Bronchial epithelial cell (primary cell): ENCODE measurements around the gene CLCA1. TPM values are rescaled to one million over a fixed set of nuclear protein-coding genes. Genes with fewer than 3 reads are reported as not detected.
"Not testable (repeated sequence)": the region's sequence is repeated elsewhere in the genome, so short reads cannot be mapped to it uniquely, and the experiment has no call there.

ENCODE experiments used
- DNase-seq: peaks from one replicate; pipeline ENCODE4 v3.0.0-alpha.2; 2010; ENCODE audit warnings: low read depth
- FAIRE-seq: peaks from 2 replicates; lab custom pipeline; 2011; peaks lifted over from hg19 to GRCh38; lab: Jason Lieb, UNC
- H3K27me3 ChIP-seq: 2 replicates; pipeline ENCODE4 v1.5.1; 2011; ENCODE audit warnings: low read length; ENCODE audit not compliant: control insufficient read depth, insufficient read depth
- H3K36me3 ChIP-seq: 2 replicates; pipeline ENCODE4 v1.5.1; 2011; ENCODE audit warnings: low read length; ENCODE audit not compliant: control insufficient read depth, insufficient read depth
- H3K4me3 ChIP-seq: 2 replicates; pipeline ENCODE4 v1.5.1; 2011; ENCODE audit warnings: mild to moderate bottlenecking, low read depth, low read length, control low read depth
- total RNA-seq: library from RNA; depleted of rRNA; stranded (reverse); fragments of >200 nt; gene quantifications from 2 replicates; pipeline ENCODE4 v1.2.1, GENCODE V29; 2014
- TF ChIP-seq, protein P1 (sequence below): IDR thresholded peaks from 2 replicates; pipeline ENCODE4 v1.5.1; 2011; ENCODE audit warnings: mild to moderate bottlenecking, moderate library complexity, low read length, control low read depth, inconsistent platforms; ENCODE audit not compliant: insufficient read depth, severe bottlenecking

Gene CLCA1
- total RNA-seq, 1 donor from 2014 or later, result not detected

DNA sequence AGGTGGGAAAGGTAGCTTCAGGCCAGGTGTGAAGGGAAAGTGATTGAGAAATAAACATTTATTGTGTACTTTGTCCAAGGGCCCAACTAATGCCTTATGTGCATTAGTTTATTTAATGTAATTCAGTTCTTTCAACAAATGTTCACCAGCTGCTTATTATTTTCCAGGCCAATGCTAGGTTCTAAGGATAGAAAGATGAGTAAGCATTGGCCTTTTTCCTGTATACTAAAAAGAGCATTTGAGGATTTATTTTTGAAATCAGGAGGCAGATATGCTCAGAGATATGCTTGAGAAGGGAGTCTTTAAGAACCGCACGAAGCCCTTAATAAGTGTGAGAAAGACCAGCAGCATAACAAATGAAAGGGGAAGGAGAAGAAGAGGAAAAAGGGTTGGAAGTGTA, 32.0 kb downstream of the CLCA1 start:
- H3K27me3 ChIP-seq, result no peaks in the 10 kb centered on the region
- H3K4me3 ChIP-seq, result no peak overlapping the region
- DNase-seq (no peak), FAIRE-seq (no peak)
- H3K36me3 ChIP-seq, result no peaks in the 10 kb centered on the region
- TF ChIP-seq, protein P1, sequence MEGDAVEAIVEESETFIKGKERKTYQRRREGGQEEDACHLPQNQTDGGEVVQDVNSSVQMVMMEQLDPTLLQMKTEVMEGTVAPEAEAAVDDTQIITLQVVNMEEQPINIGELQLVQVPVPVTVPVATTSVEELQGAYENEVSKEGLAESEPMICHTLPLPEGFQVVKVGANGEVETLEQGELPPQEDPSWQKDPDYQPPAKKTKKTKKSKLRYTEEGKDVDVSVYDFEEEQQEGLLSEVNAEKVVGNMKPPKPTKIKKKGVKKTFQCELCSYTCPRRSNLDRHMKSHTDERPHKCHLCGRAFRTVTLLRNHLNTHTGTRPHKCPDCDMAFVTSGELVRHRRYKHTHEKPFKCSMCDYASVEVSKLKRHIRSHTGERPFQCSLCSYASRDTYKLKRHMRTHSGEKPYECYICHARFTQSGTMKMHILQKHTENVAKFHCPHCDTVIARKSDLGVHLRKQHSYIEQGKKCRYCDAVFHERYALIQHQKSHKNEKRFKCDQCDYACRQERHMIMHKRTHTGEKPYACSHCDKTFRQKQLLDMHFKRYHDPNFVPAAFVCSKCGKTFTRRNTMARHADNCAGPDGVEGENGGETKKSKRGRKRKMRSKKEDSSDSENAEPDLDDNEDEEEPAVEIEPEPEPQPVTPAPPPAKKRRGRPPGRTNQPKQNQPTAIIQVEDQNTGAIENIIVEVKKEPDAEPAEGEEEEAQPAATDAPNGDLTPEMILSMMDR, result no peak

DNA sequence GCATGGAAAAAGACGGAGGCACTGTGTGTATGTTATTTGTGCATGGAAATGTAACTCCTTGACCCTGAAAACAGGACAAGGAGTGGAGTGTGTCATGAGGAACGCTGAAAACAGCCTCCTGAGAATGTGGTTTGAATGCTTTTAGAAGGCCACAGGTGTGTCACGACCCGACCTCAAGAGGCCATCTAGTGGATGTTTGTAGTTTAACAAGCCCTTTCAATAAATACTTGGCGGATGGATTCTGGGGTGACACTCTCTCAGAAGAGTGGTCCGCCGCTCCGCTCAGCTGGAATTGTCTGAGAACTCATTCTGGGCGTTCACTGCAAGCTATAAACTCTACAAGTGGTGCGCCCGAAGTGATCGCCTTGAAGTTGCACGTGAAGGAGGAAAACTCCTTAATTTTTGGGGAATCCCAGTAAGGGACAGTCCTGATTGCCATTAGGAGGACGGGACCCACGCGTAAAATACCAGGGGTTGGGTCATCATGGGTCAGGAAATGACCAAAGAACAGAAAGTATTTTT, 33.5 kb downstream of the CLCA1 start:
- DNase-seq (peak; percentile 33), FAIRE-seq (peak; percentile 96)
- not testable (repeated sequence) for H3K4me3 ChIP-seq, H3K27me3 ChIP-seq, H3K36me3 ChIP-seq
- TF ChIP-seq, protein P1, result peak; percentile 45

DNA sequence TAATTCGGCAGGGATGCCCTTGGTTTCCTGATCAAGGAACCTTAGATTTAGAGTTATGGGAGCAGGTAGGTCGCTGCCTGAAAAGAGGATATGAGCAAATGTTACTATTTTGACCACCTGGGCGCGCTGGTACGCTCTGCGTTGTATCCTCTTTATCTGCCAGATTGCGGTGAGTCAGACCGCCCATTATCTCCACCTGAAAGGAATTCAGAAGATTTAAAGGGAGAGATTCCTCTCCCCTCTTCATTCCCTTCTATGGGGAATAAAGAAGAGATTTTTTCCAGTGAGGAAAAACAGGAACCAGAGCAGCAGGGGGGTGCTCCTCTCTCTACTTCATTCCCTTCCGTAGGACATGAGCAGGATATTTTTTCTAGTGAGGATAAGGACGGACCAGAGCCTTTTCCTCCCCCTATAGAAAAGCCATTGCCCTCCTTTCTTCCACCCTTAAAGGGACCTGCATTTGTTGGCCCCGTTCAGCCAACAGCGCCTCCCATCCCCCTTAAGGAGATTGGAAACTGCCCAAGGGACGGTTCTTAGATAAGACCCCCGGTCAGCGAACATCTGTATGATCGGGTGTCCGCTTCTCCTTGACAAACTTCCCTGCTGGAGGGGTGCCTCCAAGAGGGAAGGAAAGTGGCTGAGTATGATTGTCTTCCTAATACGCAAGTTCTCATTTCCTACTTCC, 34.1 kb downstream of the CLCA1 start:
- DNase-seq, result peak; percentile 60
- H3K4me3 ChIP-seq, result no peak overlapping the region
- H3K36me3 ChIP-seq, result no peaks in the 10 kb centered on the region
- TF ChIP-seq, protein P1, result peak; percentile 27
- H3K27me3 ChIP-seq, result no peaks in the 10 kb centered on the region
- no peak for FAIRE-seq

DNA sequence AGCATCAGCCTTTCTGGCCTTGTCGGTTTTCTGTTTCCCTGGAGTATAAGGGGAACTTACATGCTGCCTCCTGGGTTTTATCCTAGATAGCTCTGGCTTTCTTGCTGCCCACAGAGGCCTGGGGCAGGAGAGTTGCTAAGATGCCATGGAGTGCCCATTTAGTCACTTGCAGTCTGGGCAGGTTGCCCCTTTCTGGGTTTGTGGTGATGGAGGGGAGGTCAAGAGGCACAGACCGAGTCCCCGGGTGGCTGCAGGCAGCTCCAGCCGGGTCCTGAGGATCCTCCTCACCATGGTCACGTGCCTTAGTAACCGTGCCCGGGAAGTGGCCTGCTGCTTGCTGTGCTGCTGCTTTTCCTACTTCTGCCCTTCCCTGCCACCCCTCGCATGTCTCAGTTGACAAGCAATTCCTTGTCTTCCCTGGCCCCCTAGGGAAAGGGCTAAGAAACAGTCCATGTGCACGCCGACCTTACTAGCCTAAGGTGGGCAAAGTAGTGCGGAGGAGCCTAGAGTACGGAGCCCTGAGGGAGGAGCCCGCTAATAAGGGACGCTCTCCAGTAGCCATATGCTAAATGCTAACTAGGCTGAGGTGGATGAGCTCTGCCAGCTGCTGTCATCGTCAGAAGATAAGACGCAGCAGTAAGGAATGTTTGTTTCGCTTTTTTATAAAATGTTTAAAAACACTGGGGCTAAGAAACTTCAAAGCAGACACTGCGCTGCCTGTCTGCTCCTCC, 34.8 kb downstream of the CLCA1 start:
- Histone ChIP-seq H3K4me3 (no peak overlapping the region), H3K36me3 (no peaks in the 10 kb centered on the region), H3K27me3 (no peaks in the 10 kb centered on the region)
- DNase-seq, result no peak
- TF ChIP-seq, protein P1, result no peak
- no peak for FAIRE-seq

DNA sequence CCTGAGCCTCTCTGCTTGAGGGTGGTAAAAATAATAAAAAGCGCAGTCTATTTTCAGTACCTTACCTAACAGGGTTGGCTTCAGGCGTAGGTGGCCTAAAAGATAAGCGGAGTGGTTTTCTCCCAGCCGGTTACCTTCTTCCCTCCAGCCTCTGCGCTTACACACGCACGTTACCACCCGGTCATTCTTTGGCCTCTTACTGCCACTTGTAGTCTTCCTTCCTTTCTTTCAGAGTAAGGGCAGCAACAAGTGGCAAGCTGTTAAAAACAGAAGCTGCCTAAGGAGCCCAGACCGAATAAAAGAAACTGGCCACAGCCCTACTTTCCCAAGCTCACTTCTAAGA, 35.4 kb downstream of the CLCA1 start:
- Histone ChIP-seq H3K27me3 (no peaks in the 10 kb centered on the region), H3K36me3 (no peaks in the 10 kb centered on the region), H3K4me3 (no peak overlapping the region)
- TF ChIP-seq, protein P1, result no peak
- DNase-seq (no peak), FAIRE-seq (no peak)
